Colonic mucosa (tissue), 4 donors: ENCODE results near the gene SERBP1. TPM values are rescaled to one million over a fixed set of nuclear protein-coding genes. Genes with fewer than 3 reads are reported as not detected.

Experiments used
- DNase-seq: peaks from one replicate; pipeline ENCODE4 v3.0.0-alpha.2; 2020
- H3K27ac ChIP-seq: fragments of 200-600 bp; one replicate; pipeline ENCODE4 v1.8.0; 2021
- H3K27me3 ChIP-seq: fragments of 200-600 bp; one replicate; pipeline ENCODE4 v1.8.0; 2021
- H3K36me3 ChIP-seq: fragments of 200-600 bp; one replicate; pipeline ENCODE4 v1.8.0; 2021
- H3K4me1 ChIP-seq: fragments of 200-600 bp; one replicate; pipeline ENCODE4 v1.8.0; 2021; ENCODE audit warnings: mild to moderate bottlenecking
- H3K4me3 ChIP-seq: fragments of 200-600 bp; one replicate; pipeline ENCODE4 v1.8.0; 2021
- H3K9ac ChIP-seq, 2 donors: one replicate each; pipeline ENCODE4 v1.7.0; 2013; ENCODE audit warnings: control low read depth in 2 of 2, low read depth in 2 of 2, low read length in 2 of 2
- H3K9me3 ChIP-seq: fragments of 200-600 bp; one replicate; pipeline ENCODE4 v1.8.0; 2021
- intact Hi-C: fragments of 100-400 bp; cut with DNase I; formaldehyde crosslinking; loops from one replicate; pipeline ENCODE4 v1.14.1; 2022
- total RNA-seq, 2 donors: library from RNA; stranded (reverse); fragmentation: NEBNext Ultra II Directional in 1 of 2; extraction: Animal tissue kit (Norgen Biotek cat#: 25700) in 1 of 2; gene quantifications; one replicate each; pipeline ENCODE4 v1.2.1, GENCODE V29; 2021
- TF ChIP-seq, protein P1 (sequence below): fragments of 200-600 bp; IDR thresholded peaks from one replicate; pipeline ENCODE4 v1.8.0; 2022; ENCODE audit warnings: antibody characterized with exemption, mild to moderate bottlenecking
- donor health status: healthy.
- donor health status: DM: no; HTN: no; CAD: no.
- donor health status: DM: no; HTN: no; CAD: no.

SERBP1 gene
- total RNA-seq, 2 donors from 2014 or later: 152 to 260 TPM

DNA sequence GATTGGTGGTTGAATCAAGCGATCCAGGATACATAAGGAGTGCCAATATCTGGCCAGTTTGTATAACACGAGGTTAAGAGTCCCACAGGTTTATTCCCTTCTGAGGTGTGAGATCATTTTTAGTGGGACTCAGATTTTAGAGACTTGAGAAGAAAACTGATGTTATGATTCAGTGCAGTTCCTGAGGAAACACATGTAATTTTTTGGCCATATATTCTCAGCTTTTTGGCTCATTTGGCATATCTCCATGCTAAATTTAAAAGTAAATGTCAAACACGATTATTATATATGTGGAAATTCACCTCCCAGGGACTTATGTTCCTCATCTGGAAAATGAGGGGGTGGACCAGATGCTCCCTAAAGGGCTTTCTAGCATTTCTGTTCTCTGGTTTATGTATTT is 39.2 kb upstream of the SERBP1 start:
- Histone ChIP-seq H3K27me3 (no peaks in the 10 kb centered on the region), H3K36me3 (no peaks in the 10 kb centered on the region), H3K4me3 (no peak overlapping the region), H3K9me3 (no peaks in the 10 kb centered on the region), H3K4me1 (no peaks in the 10 kb centered on the region), H3K27ac (no peak overlapping the region), H3K9ac (no peak overlapping the region)
- intact Hi-C loops: no loop called here
- TF ChIP-seq, protein P1, sequence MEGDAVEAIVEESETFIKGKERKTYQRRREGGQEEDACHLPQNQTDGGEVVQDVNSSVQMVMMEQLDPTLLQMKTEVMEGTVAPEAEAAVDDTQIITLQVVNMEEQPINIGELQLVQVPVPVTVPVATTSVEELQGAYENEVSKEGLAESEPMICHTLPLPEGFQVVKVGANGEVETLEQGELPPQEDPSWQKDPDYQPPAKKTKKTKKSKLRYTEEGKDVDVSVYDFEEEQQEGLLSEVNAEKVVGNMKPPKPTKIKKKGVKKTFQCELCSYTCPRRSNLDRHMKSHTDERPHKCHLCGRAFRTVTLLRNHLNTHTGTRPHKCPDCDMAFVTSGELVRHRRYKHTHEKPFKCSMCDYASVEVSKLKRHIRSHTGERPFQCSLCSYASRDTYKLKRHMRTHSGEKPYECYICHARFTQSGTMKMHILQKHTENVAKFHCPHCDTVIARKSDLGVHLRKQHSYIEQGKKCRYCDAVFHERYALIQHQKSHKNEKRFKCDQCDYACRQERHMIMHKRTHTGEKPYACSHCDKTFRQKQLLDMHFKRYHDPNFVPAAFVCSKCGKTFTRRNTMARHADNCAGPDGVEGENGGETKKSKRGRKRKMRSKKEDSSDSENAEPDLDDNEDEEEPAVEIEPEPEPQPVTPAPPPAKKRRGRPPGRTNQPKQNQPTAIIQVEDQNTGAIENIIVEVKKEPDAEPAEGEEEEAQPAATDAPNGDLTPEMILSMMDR: no peak
- DNase-seq: no peak

DNA sequence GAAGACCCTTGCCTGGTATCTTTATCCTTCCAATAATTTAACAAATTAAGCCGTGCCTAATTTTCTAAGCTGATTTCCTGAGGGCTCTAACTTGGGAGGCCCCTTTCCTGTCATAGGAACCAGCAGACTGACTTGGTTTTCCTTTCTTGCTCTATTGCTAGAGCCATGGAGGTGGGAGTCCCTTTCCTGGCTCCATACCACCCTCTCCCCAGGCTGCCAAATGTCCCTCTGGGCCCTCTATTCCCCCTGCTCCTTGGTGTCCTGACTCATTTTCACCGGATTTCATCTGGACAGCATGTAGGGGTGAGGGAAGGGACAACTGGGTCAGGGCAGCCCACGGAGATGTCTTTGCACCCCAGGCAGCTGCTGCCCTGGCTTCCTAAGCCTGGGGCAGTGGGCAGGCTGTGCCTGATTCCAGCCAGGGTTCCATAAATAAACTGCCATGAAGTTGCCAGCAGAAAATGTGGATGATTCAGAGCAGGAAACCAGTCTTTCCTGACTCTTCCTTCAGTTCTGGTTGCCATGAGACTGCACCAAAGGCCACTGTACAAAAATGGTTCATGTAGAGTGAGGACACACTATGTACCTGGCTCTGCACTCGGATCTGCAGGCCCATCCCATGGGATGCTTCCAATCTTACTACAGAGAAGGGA is 38.0 kb upstream of the SERBP1 start:
- Histone ChIP-seq H3K9ac (no peak overlapping the region), H3K4me1 (no peaks in the 10 kb centered on the region), H3K36me3 (no peaks in the 10 kb centered on the region), H3K9me3 (no peaks in the 10 kb centered on the region), H3K27ac (no peak overlapping the region), H3K27me3 (no peaks in the 10 kb centered on the region), H3K4me3 (no peak overlapping the region)
- intact Hi-C loops: no loop called here
- TF ChIP-seq, protein P1: no peak
- no peak for DNase-seq

DNA sequence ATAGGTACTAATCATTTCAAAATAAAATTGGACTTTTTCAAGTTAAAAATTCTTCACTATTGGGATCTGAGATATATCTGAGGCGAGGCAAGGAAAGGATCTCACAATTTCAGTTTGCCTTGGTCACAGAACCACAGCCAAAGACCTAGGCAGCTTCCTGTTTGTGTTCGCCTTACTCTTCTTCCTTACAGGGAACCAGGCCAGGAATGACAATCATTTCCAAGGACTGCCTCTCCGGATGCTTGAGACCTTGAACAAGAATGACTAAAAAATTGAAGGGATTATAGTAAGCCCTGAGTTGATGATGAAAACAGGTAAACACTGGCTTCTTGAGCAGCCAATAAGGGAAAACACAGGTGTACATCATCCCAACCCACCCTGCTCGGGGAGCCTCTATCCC is 35.2 kb upstream of the SERBP1 start:
- TF ChIP-seq, protein P1: no peak
- no peaks in the 10 kb centered on the region for H3K9me3 ChIP-seq
- H3K4me1 ChIP-seq: no peaks in the 10 kb centered on the region
- H3K27me3 ChIP-seq: no peaks in the 10 kb centered on the region
- H3K36me3 ChIP-seq: no peaks in the 10 kb centered on the region
- no peak overlapping the region for H3K27ac ChIP-seq
- no peak for DNase-seq
- no peak overlapping the region for H3K4me3 ChIP-seq
- intact Hi-C loops: no loop called here
- no peak overlapping the region for H3K9ac ChIP-seq

DNA sequence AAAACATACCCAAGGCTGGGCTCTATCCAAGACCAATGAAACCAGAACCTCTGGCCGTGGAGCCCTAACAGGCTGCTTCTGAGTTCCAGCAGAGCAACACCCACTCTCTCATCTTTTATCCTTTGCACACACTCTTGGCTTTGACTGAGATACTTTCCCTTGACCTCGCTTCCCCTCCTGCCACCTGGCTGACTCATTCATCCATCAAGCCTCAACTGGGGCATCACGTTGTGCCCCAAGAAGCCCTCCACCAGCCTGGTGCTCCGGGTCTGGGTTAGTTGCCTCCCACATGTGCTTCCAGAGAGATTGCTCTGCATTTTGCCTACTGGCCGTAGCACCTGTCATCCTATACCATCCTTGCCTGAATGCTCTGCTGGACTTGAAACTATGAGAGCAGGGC is 34.5 kb upstream of the SERBP1 start:
- no peak overlapping the region for H3K27ac ChIP-seq
- H3K36me3 ChIP-seq: no peaks in the 10 kb centered on the region
- intact Hi-C loops: no loop called here
- no peaks in the 10 kb centered on the region for H3K4me1 ChIP-seq
- no peaks in the 10 kb centered on the region for H3K27me3 ChIP-seq
- no peaks in the 10 kb centered on the region for H3K9me3 ChIP-seq
- TF ChIP-seq, protein P1: no peak
- H3K4me3 ChIP-seq: no peak overlapping the region
- no peak overlapping the region for H3K9ac ChIP-seq
- no peak for DNase-seq

DNA sequence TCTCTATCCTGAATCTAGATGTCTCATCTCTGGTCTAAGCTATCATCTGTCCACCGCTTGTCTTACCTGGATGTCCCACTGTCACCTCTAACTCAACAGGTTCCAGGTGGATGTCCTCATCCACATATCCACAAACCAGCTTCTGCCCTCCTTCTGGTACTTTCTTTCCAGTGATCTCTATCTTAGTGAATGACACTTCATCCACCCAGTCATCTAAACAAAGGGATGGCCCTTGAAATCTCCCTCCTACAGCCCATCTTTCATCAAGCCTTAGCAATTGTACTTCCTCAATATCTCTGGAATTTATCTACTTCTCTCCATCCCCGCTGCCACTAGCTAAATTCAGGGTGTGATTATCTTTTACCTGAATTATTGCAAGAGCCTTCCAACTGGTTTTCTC is 33.9 kb upstream of the SERBP1 start:
- no peak overlapping the region for H3K4me3 ChIP-seq
- TF ChIP-seq, protein P1: no peak
- no peaks in the 10 kb centered on the region for H3K9me3 ChIP-seq
- H3K9ac ChIP-seq: no peak overlapping the region
- intact Hi-C loops: no loop called here
- H3K4me1 ChIP-seq: no peaks in the 10 kb centered on the region
- H3K27me3 ChIP-seq: no peaks in the 10 kb centered on the region
- H3K27ac ChIP-seq: no peak overlapping the region
- H3K36me3 ChIP-seq: no peaks in the 10 kb centered on the region
- no peak for DNase-seq
